Esophagus mucosa (tissue), 1 donor: Measurements from ENCODE around the gene HSPA13. TPM values are rescaled to one million over a fixed set of nuclear protein-coding genes. Genes with fewer than 3 reads are reported as not detected.
"Not testable (repeated sequence)": the region's sequence is repeated elsewhere in the genome, so short reads cannot be mapped to it uniquely, and the experiment has no call there.

Source experiments
- ATAC-seq: fragments of 200-7000 bp; cut with Tn5 transposase; one replicate; pipeline ENCODE4 v1.9.1; 2020
- total RNA-seq: library from RNA; stranded (reverse); gene quantifications from one replicate; pipeline ENCODE4 v1.2.4, GENCODE V29; 2023
- donor health status: DM: yes; HTN: yes; CAD: no.

HSPA13 gene, protein sequence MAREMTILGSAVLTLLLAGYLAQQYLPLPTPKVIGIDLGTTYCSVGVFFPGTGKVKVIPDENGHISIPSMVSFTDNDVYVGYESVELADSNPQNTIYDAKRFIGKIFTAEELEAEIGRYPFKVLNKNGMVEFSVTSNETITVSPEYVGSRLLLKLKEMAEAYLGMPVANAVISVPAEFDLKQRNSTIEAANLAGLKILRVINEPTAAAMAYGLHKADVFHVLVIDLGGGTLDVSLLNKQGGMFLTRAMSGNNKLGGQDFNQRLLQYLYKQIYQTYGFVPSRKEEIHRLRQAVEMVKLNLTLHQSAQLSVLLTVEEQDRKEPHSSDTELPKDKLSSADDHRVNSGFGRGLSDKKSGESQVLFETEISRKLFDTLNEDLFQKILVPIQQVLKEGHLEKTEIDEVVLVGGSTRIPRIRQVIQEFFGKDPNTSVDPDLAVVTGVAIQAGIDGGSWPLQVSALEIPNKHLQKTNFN
- total RNA-seq, result 10.8 TPM

DNA sequence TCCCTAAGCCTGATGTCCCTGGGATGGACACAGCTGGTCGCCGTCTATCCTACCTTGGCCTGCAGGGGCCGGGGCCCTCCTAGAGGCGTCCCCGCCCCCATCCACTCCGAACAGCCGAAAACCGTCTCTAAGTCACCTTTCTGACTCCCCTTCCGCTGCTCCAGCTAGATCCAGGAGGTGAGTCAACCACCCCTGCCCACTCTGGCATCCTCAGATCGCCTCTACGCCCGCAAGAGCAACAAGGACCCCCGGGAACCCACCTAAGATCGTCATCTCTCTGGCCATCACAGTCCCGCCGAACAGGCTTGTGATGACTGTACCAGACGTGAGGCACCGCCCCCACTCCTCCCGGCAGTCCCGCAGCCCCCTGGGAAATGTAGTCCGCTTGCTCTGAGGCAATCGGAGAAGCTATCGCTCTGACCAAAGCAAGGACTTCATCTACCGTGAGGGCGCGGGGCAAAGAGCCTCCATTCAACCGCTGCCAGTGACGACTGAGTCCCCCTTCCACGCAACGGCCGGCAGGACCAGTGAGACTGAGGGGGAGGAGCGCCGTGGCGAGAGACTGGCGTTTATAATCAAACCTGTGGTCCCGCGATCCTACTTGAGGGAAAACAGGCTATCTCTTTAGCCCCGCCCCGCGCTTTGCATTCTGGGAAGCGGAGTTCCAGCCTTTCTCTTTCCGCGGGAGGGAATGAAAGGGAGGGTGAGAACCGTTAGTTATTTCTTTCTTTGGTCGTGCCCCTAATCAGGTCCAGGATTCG lies at the start of gene HSPA13:
HSPA13 (minus strand) TSS at position 312 of the 761 bp plus-strand sequence; CDS start at position 285, 27 bp downstream.
- peak; percentile 100 for ATAC-seq

DNA sequence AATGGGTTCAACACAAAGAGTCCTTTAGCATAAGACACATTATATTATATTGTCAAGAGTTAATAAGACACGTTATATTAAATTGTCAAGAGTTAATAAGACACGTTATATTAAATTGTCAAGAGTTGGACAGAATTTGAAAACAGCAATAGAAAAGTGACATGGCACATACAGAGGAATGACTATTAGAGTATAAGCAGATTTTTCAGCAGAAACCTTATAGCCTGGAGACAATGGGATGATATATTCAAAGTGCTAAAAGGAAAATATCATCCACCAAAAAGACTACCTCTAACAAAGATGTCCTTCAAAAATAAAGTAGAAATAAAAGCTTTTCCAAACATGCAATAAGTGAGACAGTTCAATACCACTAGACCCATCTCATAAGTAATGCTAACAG lies 36.0 kb upstream of the HSPA13 start:
- no peak for ATAC-seq

DNA sequence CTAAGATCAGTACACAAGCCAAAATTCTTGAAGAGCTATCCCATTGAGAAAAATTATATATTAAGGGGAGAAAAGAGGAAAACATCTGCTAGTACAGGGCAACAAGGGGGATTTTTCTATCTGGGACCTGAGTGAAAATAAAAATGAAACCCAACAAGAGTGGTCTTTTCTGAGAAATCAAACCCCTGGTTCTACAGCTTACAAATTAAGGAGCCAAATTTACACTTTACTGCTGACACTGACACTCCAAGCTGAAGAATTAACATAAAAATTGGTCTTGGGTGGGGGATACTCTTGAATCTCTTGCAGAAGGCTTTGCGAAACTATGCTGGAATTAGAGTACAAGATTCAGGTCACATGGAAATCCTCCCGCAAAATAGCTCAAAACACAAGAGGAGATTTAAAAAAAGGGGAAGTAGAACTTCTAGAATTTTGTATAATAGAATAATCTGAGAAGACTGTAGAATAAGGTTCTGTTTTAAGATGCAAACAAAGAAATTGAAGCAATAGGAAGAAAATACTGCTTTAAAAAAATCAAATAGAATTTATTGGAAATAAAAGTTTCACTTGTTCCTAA lies 32.1 kb upstream of the HSPA13 start:
- no peak for ATAC-seq

DNA sequence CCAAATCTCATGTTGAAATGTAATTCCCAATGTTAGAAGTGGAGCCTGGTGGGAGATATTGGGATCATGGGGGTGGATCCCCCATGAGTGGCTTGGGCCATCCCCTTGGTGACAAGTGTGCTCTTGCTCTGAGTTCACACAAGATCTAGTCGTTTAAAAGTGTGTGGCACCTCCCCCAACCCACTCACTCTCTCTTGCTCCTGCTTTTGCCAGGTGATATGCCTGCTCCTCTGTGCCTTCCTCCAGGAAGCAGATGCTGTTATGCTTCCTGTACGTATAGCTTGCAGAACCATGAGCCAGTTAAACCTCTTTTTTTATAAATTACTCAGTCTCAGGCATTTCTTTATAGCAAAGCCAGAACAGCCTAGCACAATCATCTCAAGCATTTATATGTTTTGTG lies 23.0 kb upstream of the HSPA13 start:
- no peak for ATAC-seq

DNA sequence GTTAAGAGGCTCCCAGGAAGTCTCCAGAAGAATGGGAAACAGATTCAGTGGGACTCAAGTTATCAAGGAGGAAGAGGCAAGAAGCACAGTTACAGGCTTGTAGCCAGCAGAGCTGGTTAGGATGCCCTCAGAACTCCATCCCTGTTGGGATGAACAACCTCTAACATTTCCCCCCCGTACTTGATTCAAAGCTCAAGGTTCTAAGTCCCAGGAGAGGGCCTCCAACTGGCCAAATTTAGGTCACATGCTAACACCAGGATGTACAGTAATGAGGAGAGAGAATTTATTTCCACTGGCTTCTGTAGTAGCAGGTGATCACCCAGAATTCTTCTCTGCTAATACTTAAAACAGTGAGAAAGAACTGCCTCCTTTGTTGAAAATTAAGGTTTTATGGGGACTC lies 22.3 kb upstream of the HSPA13 start:
- ATAC-seq, result no peak

DNA sequence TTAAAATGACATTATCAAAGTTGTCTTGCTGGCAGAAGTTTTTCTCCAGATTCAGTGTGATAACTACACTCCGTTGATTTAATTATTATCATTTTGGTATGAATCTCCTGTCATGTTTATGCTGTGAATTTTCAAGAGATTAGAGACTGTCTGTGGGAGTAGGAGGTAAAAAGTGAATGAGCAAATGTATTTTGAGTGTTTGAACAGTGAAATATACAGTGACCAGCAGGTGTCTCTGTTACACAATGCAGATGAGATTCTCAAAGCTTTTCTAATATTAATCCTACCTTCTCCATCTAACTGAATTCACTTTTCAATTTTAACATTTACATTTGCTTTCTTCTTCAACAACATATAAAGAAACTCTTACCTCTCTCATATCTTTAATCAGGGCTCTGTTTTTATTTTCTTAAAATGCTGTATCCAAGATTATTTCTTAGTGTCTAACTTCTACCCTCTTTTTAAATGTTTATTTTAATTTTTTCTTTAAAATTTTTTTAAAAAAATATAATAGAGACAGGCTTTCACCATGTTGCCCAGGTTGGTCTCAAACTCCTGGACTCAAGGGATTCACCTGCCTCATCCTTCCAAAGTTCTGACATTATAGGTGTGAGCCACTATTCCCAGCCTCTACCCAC lies 20.9 kb upstream of the HSPA13 start:
- ATAC-seq, result no peak

DNA sequence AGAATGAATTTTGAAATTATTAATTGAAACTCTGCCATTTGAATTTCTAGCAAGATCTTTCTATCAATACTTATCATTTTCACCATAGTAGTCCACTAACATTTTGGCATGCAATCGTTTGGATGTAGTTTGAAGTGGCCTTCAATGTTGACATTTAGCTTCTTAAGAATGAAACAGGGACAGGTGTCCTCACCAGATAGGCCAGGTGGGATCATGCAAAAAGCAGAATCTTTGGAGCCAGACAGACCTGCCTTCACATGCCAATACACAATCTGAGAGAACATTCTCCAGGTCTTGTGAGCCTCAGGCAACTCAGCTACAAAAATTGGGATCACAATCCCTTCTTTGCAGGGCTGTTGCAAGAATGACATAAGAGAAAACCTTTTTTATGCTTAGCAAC lies 18.3 kb upstream of the HSPA13 start:
- ATAC-seq, result no peak

DNA sequence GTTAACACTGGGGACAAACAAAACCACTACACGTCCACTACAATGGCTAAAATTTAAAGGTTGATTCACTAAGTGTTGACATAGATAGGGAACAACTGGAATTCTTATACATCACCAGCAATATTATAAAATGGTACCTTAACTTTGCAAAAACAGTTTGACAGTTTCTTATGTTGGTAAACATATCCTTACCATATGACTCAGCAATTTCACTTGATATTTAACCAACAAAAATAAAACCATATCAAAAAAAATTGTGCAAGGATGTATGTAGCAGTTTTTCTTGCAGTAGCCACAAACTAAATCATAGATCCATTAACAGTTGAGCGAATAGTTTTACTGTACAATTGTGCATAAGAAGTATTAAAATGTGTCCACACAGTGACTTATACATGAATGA lies 5.3 kb upstream of the HSPA13 start:
- no peak for ATAC-seq

DNA sequence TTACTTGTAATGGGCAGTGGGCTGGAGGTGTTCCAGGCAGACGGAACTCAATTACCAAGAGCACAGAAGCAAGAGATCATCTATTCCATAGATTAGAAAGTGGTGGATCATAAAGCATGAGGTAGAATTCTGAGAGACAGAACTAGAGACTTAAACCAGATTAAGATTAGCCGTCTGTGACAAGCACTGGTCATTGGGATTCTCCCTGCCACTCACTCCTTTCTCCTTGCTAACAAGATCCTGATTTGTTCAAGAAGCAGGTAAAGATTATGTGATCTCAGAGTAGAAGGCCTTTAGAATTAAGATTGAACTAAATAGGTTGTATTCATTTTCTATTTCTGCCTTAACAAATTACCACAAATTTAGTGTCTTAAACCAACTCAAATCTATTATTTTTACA lies 1.5 kb upstream of the HSPA13 start:
- no peak for ATAC-seq

DNA sequence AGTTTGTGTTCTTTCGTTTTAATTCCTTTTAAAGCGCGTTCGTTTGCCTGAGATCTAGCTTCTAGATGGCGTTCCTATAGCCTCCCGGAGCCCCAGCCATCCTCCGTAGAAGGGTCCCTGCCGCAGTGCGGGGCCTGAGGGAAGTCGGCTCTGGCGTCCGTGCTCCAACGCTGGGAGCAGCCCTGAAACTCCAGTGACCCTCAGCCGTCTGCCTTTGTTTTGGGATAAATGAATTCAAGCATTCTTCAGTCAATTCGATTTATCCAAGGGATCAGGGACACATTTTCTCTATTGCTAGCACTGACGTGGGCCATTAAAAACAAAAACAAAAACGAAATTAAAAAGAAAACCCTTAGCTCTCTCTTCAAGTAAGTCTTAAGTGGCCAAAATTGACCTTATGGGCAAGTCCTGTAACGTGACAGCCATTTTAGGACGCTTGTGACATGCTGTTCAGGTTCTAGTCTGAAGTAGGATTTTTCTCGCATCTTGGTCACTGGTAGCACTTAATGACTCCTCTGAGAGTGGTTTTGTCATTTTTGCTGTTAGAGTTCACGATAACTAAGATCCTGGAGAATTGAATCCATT lies 742 bp upstream of the HSPA13 start:
- peak; percentile 7 for ATAC-seq

DNA sequence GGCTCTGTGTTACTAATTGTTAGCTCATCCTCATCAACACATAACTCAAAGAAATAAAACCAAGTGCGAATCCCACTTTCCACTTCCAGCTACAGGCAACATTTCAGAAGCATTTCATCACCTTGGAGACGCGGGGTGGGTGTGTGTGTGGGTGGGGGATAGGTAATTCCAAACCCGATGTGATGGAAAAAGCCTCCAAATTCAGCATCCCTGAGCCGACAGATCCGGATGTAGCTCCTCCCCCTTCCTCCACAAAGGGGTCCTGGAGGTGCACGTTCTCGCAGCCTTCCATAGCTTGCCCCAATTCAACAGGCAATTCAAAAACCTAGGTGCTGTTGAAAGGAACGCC lies 486 bp downstream of the HSPA13 start:
- ATAC-seq, result no peak

DNA sequence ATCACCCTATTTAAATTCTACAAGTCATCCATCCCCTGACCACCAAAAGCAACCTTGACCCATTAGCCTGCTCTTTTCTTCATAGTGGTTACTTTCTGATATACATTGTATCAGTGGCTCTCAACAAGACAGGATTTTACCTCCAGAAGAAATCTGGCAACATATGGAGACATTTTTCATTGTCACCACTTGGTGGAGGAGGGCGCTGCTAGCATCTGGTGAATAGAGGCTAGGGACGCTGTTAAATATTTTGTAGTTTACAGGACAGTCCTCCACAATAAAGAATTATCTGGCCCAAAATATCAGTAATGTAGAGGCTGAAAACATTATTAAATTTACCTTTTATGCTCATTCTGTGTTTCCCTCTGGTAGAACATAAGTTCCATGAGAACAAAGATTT lies 6.1 kb downstream of the HSPA13 start:
- no peak for ATAC-seq

DNA sequence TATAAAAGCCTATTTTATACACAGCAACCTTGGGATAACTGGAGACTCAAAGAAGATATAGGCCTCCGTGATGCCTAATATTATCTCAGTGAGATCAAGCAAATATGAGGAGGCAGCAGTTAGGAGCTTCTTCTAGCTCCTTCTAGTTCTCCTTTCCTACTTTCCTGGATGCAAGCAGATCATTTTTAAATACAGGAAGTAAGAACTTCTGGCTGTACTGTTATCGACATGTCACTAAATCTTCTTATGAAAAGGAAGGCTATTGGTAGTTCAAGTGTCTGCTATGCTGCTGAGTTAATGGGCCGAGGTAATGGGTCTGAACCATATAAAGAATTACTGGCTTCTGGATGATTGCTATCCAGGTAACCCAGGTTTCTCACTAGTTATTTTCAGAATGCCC lies 15.9 kb downstream of the HSPA13 start:
- ATAC-seq, result no peak

DNA sequence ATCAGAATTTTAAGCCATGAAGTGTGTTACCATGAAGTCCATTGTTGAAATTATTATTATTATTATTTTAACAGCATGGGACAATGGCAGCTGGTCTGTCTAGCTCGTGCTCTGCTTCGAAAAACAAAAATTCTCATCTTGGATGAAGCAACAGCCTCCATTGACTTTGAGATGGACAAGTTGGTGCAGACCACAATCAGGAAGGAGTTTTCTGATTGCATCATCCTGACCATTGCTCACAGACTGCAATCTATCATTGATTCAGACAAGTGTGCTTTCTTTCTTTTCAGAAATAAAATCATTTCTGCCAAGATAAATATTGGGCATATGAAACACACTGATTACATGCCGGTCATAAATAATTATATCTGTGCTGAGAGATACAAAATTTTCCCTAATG lies 21.0 kb downstream of the HSPA13 start:
- peak; percentile 87 for ATAC-seq

DNA sequence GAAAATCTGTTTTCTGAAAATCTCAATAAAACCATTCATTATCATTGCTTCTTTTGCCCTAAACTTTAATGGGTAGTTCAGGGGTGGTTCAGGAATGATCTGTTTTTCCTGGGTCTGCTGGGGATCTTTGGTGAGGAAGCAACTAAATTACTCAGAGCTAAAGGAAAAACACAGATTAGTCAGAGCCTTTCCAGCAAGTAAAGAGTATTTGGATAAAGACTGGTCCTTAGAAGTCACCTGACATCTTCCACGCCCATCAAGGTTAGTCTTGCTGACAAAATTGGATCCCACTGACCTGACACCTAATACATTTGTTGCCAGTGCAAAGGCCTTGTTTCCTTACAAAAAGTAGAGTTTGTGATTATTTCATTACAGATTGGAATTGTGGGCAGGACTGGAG lies 24.2 kb downstream of the HSPA13 start:
- peak; percentile 59 for ATAC-seq

DNA sequence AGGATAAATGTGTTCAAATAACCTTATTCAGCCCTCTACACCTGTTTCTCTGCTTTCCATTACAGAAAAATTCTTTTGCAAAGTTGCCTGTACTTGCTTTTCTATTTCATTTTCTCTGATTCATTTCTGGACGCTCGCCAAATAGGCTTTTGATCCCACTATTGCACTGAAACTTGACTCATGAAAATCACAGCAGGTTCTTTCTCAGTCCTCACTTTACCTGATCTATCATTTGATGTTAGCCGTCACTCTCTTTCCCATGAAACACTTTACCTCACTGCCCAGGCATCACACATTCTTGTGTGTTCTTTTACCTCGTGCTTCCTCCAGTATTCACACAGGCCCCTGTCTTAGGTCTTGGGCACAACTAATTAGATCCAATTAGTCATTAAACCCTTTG lies 26.2 kb downstream of the HSPA13 start:
- peak; percentile 84 for ATAC-seq

DNA sequence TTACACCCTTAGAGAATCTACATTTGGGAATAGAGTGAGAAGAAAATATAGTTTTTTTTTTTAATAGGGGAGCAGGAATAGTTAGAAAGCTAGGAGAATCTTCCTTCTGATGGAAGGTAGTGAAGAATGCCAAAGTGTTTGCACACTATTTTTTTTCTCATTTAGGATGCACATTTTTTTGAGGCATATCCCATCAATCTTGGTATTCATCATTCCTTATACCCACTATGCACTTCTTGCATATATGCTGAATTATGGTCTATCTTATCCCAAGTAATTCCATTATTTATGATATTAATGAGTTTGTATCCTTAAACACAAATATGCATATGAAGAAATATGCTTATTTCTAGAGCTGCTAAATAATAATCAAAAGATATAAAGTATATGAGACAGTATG lies 28.4 kb downstream of the HSPA13 start:
- ATAC-seq, result no peak

DNA sequence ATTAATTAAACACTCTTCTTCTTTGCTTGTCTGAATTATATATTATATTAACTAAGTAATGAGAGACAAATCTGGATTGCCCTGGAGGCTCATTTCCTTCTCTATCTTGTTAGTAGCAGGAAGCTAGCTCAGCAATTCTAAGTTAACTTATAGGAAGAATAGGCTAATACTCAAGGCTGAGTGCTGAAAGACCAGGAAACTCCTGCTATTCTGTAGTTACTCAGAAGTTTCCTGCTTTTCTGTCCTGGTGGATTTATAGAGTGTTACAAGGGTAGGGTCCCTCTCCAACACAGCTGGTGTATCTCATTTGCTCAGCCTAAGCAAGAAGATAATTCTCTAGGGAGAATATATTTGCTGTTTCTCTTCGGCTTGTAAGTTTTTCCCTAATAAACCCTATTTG lies 29.2 kb downstream of the HSPA13 start:
- ATAC-seq, result no peak

DNA sequence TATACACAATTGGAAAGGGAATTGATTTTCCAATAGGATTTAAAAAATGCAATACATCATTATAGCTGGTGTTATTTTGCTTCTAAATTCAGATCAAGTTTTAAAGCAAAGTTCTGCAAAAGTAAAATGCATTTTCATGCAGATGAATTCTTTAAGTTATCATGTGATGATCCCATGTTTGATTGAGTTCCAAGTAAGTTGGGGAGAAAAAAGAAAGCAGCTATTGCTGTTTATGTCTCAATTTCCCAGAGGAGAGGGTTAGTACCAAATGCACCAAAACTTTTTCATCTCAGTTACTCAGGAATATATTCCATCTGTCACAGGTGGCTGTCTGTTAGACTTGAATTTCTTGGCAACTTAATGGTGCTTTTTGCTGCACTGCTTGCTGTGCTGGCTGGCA lies 29.7 kb downstream of the HSPA13 start:
- no peak for ATAC-seq

DNA sequence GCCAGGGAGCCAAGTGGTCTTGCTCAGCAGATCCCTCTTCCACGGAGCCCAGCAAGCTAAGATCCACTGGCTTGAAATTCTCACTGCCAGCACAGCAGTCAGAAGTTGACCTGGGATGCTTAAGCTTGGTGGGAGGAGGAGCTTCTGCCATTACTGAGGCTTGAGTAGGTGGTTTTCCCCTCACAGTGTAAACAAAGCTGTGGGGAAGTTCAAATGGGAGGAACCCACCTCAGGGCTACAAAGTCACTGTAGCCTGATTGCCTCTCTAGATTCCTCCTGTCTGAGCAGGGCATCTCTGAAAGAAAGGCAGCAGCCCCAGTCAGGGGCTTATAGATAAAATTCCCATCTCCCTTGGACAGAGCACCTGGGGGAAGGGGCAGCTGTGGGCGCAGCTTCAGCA lies 55.6 kb downstream of the HSPA13 start:
- not testable (repeated sequence) for ATAC-seq

DNA sequence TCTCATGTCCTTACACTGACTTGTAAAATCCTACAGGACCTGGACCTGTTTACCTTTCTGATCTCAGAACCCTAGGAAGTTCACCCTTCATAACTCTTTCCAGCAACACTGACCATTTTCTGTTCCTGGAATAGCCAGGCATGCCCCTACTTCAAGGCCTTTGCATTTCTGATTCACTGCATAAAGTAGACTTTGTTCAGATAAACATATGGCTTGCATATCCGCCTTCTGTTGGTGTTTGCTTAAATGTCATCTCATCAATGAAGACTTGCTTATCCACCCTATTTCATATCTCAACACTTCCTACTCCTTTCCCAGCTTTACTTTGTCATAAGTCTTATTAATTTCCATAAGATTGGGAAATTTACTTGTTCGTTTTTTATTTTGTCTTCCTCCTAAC lies 57.4 kb downstream of the HSPA13 start:
- no peak for ATAC-seq
